DOHH2 (cell line): Measurements from ENCODE around the gene CFAP57.

ENCODE experiments used
- H3F3A ChIP-seq: fragments of 200-600 bp; sonication (generic), shearing (Covaris generic); 2 replicates; pipeline ENCODE4 v1.6.0; 2016; ENCODE audit warnings: antibody characterized with exemption, mild to moderate bottlenecking; ENCODE audit not compliant: control insufficient read depth, insufficient read depth
- H3K27ac ChIP-seq: fragments of 200-600 bp; sonication (generic); 2 replicates; pipeline ENCODE4 v1.5.1; 2014; ENCODE audit warnings: low read depth, mild to moderate bottlenecking, low read length, moderate library complexity
- H3K27me3 ChIP-seq: fragments of 200-600 bp; sonication (generic); 2 replicates; pipeline ENCODE4 v1.6.1; 2014; ENCODE audit warnings: mild to moderate bottlenecking, low read length, mixed read lengths; ENCODE audit not compliant: control insufficient read depth
- H3K36me3 ChIP-seq: fragments of 200-600 bp; sonication (generic); 2 replicates; pipeline ENCODE4 v1.6.1; 2014; ENCODE audit warnings: mild to moderate bottlenecking, low read length, moderate library complexity, mixed read lengths; ENCODE audit not compliant: control insufficient read depth
- H3K4me1 ChIP-seq: fragments of 200-600 bp; sonication (generic); 2 replicates; pipeline ENCODE4 v1.6.1; 2014; ENCODE audit warnings: mild to moderate bottlenecking, low read length, mixed read lengths; ENCODE audit not compliant: control insufficient read depth
- H3K4me2 ChIP-seq: fragments of 200-600 bp; sonication (generic); 2 replicates; pipeline ENCODE4 v1.6.0; 2014; ENCODE audit warnings: mild to moderate bottlenecking, low read length, moderate library complexity
- H3K4me3 ChIP-seq: fragments of 200-600 bp; sonication (generic); 2 replicates; pipeline ENCODE4 v1.5.1; 2014; ENCODE audit warnings: mild to moderate bottlenecking, low read length, mixed read lengths
- H3K79me2 ChIP-seq: fragments of 200-600 bp; sonication (generic); 2 replicates; pipeline ENCODE4 v1.6.1; 2014; ENCODE audit warnings: mild to moderate bottlenecking, low read length, mixed read lengths; ENCODE audit not compliant: control insufficient read depth
- H3K9me2 ChIP-seq: fragments of 200-600 bp; sonication (generic); replicated peaks from 2 replicates; pipeline ENCODE4 v1.6.1; 2014; ENCODE audit warnings: mild to moderate bottlenecking, low read length, mixed read lengths; ENCODE audit not compliant: control insufficient read depth
- H3K9me3 ChIP-seq: fragments of 200-600 bp; sonication (generic); 2 replicates; pipeline ENCODE4 v1.6.1; 2014; ENCODE audit warnings: antibody characterized with exemption, low read length, mixed read lengths; ENCODE audit not compliant: control insufficient read depth, insufficient read depth
- H4K20me1 ChIP-seq: fragments of 200-600 bp; sonication (generic); 2 replicates; pipeline ENCODE4 v1.6.0; 2014; ENCODE audit warnings: low read depth, mild to moderate bottlenecking, antibody characterized with exemption, low read length, moderate library complexity; ENCODE audit not compliant: control insufficient read depth, insufficient read depth
- EZH2phosphoT487 ChIP-seq: fragments of 200-600 bp; sonication (generic); IDR thresholded peaks from 2 replicates; pipeline ENCODE4 v1.6.1; 2017; ENCODE audit warnings: borderline replicate concordance, mild to moderate bottlenecking, antibody characterized with exemption, low read length, moderate library complexity, mixed read lengths
- TF ChIP-seq, protein P1 (sequence below): fragments of 200-600 bp; sonication (generic); IDR thresholded peaks from one replicate; pipeline ENCODE4 v1.5.1; 2014; ENCODE audit warnings: antibody characterized with exemption, mild to moderate bottlenecking, low read depth, low read length; ENCODE audit not compliant: poor library complexity, severe bottlenecking

The CFAP57 gene

DNA sequence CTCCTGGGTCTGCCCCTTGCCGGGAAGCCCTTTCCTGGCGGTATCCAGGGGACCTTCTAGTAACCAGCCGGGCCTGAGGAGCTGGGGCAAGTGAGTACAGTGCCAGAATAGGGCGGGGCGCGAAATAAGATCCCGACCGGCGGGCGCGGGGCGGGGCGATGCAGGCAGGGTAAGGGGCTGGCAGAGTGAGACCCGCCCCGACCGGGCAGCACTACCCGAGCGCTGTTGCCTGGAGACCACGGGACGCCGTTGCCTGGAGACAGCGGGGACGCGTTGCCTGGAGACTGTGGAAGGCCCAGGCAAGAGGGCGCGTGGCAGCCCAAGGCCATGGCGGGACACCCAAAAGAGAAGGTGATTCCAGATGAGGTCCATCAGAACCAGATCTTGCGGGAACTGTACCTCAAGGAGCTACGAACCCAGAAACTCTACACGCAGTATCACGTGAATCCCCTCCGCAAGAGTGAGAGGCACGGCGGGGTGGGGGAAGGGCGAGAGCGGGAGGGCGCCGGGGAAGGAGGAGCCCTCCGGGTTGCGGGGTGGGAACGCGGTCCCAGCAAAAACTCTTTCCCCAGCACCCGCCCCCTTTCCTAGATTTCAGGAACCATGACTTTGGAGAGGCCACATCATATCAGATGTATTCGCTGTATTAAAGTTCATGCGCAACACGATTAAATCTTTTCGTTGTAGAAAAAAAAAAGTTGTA, 24.4 kb upstream of the CFAP57 start:
- Histone ChIP-seq H3K4me1 (peaks cover 3% of the 10 kb centered on the region; the same call in 1 of the 2 replicates), H3K27me3 (peaks cover 42% of the 10 kb centered on the region), H3K4me2 (no peak overlapping the region), H4K20me1 (no peaks in the 10 kb centered on the region), H3F3A (no peaks in the 10 kb centered on the region), H3K27ac (no peak overlapping the region), H3K9me3 (no peaks in the 10 kb centered on the region), H3K9me2 (no peaks in the 10 kb centered on the region), H3K36me3 (no peaks in the 10 kb centered on the region), H3K79me2 (no peaks in the 10 kb centered on the region), H3K4me3 (no peak overlapping the region)
- TF ChIP-seq, protein P1, sequence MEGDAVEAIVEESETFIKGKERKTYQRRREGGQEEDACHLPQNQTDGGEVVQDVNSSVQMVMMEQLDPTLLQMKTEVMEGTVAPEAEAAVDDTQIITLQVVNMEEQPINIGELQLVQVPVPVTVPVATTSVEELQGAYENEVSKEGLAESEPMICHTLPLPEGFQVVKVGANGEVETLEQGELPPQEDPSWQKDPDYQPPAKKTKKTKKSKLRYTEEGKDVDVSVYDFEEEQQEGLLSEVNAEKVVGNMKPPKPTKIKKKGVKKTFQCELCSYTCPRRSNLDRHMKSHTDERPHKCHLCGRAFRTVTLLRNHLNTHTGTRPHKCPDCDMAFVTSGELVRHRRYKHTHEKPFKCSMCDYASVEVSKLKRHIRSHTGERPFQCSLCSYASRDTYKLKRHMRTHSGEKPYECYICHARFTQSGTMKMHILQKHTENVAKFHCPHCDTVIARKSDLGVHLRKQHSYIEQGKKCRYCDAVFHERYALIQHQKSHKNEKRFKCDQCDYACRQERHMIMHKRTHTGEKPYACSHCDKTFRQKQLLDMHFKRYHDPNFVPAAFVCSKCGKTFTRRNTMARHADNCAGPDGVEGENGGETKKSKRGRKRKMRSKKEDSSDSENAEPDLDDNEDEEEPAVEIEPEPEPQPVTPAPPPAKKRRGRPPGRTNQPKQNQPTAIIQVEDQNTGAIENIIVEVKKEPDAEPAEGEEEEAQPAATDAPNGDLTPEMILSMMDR = no peak

DNA sequence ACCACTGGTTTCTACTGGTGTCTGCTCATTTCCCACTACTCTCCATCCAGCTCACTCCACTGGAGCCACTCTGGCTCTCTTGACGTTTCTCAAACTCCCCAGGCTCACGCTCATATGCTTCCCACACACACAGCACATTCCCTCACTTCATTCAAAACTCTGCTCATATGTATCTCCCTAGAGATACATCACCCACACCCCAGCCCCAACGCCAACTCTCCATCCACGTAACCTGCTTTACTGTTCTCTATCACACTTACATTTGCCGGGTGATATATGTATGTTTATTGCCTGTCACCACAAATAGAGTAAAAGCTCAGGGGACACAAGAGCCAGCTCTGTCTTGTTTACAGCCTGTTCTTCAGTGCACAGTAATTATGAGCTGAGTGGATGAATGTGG, 22.2 kb upstream of the CFAP57 start:
- H3F3A ChIP-seq = no peaks in the 10 kb centered on the region
- no peaks in the 10 kb centered on the region for H3K4me1 ChIP-seq
- H3K79me2 ChIP-seq = no peaks in the 10 kb centered on the region
- H3K27me3 ChIP-seq = peaks cover 38% of the 10 kb centered on the region
- no peaks in the 10 kb centered on the region for H3K36me3 ChIP-seq
- TF ChIP-seq EZH2phosphoT487 = no peak
- TF ChIP-seq, protein P1 = no peak
- no peak overlapping the region for H3K4me2 ChIP-seq
- H3K27ac ChIP-seq = no peak overlapping the region
- H3K9me3 ChIP-seq = no peaks in the 10 kb centered on the region
- no peaks in the 10 kb centered on the region for H4K20me1 ChIP-seq
- no peaks in the 10 kb centered on the region for H3K9me2 ChIP-seq
- H3K4me3 ChIP-seq = no peak overlapping the region

DNA sequence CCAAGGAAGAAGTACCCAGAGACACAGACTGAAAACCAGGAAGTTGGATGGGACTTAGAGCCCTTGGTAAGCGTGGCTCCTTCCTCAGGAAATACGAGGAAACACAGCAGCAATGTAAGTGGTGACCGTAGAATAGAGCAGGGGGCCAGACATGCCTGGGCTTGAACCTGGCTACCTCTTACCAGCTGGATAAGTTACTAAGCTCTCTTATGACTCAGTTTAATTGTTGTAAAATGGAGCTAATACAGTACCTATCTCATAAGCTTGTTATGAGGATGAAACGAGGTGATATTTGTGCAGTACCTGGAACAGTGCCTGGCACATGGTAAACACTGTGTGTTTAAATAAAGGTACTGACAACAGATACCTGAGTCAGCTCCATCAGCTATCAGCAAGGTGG, 19.3 kb upstream of the CFAP57 start:
- no peak overlapping the region for H3K4me3 ChIP-seq
- H4K20me1 ChIP-seq = no peaks in the 10 kb centered on the region
- no peak overlapping the region for H3K27ac ChIP-seq
- H3K4me1 ChIP-seq = no peaks in the 10 kb centered on the region
- H3K4me2 ChIP-seq = no peak overlapping the region
- H3K9me2 ChIP-seq = no peaks in the 10 kb centered on the region
- H3K9me3 ChIP-seq = no peaks in the 10 kb centered on the region
- H3K36me3 ChIP-seq = no peaks in the 10 kb centered on the region
- peaks cover 27% of the 10 kb centered on the region for H3K27me3 ChIP-seq
- no peaks in the 10 kb centered on the region for H3F3A ChIP-seq
- no peak for TF ChIP-seq EZH2phosphoT487
- TF ChIP-seq, protein P1 = no peak
- H3K79me2 ChIP-seq = no peaks in the 10 kb centered on the region
